OCI-LY1 (cell line): ENCODE data around the gene TPO.

ENCODE experiments used
- CTCF ChIP-seq: fragments of 200-600 bp; sonication (generic), shearing (Covaris generic); IDR thresholded peaks from 2 replicates; pipeline ENCODE4 v1.5.1; 2017; ENCODE audit warnings: mild to moderate bottlenecking, antibody characterized with exemption, low read length, moderate library complexity, mixed read lengths
- EZH2 ChIP-seq: fragments of 200-600 bp; sonication (generic), shearing (Covaris generic); IDR thresholded peaks from 2 replicates; pipeline ENCODE4 v1.8.0; 2017; ENCODE audit warnings: borderline replicate concordance, mixed run types, mild to moderate bottlenecking, antibody characterized with exemption, low read length, moderate library complexity, mixed read lengths

GRCh38 chr2:1553671-1554295 lies 140.5 kb downstream of the TPO start:
- TF ChIP-seq CTCF: no peak
- TF ChIP-seq EZH2: no peak
